Ovary (tissue), 3 donors: ENCODE data around the gene BMP8A.

Experiments
- EP300 ChIP-seq: sonication (generic); formaldehyde crosslinking; IDR thresholded peaks from one replicate; pipeline ENCODE4 v1.6.1; 2017; ENCODE audit warnings: antibody characterized with exemption
- TF ChIP-seq, protein P1 (sequence below), 3 donors: fragments of 450-650 bp in 2 of 3; fragments of 200-600 bp in 1 of 3; IDR thresholded peaks; one replicate each; pipeline versions ENCODE4 v1.5.1 to v1.8.0; 2016 to 2022; ENCODE audit warnings: antibody characterized with exemption in 3 of 3, mild to moderate bottlenecking in 1 of 3
- donor health status: DM: no; HTN: no; CAD: no.

GRCh38 chr1:39494671-39495410 lies 3.4 kb downstream of the BMP8A start:
- TF ChIP-seq, protein P1, sequence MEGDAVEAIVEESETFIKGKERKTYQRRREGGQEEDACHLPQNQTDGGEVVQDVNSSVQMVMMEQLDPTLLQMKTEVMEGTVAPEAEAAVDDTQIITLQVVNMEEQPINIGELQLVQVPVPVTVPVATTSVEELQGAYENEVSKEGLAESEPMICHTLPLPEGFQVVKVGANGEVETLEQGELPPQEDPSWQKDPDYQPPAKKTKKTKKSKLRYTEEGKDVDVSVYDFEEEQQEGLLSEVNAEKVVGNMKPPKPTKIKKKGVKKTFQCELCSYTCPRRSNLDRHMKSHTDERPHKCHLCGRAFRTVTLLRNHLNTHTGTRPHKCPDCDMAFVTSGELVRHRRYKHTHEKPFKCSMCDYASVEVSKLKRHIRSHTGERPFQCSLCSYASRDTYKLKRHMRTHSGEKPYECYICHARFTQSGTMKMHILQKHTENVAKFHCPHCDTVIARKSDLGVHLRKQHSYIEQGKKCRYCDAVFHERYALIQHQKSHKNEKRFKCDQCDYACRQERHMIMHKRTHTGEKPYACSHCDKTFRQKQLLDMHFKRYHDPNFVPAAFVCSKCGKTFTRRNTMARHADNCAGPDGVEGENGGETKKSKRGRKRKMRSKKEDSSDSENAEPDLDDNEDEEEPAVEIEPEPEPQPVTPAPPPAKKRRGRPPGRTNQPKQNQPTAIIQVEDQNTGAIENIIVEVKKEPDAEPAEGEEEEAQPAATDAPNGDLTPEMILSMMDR (IDR thresholded peaks at IDR 0.05), result no peak
- no peak for TF ChIP-seq EP300
